ENCODE results near the gene PCGF1. TPM values are rescaled to one million over a fixed set of nuclear protein-coding genes. Genes with fewer than 3 reads are reported as not detected.
A peak's percentile ranks its signal among the peaks of the same experiment; 100 is the strongest.

PCGF1 gene
- total and polyA plus RNA-seq, 10 donors, result 9.6 to 20.4 (median 14.6) TPM

DNA sequence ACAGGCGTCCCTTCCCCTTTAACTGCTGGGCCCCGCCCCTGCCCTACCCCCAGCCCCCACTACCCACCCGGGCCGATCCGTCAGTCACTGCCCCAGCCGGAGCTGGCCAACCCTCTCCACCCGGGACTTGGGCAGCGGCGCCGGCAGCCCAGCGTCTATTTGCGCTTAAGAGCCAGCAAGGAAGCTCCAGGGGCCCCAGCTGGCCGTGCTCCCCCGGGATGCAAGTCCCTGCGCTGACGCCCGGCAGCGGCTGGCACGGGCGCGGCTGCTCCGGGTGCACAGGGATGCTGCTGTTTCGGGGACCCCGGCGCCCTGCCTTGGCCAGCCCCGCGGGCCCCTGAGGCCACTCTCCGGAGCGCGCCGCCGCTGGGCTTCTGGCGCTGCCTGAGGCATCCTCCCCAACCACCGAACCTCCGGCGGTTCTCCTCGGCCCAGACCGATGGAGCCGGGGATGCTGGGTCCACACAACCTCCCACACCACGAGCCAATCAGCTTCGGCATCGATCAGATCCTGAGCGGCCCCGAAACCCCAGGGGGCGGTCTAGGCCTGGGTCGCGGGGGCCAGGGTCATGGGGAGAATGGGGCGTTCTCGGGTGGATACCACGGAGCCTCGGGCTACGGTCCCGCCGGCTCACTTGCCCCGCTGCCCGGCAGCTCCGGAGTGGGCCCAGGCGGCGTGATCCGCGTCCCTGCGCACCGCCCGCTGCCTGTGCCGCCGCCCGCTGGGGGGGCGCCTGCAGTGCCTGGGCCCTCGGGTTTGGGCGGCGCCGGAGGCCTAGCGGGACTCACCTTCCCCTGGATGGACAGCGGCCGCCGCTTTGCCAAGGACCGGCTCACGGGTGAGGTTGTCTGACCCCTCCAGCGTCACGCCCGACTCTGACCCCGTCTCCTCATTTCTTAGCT is 7.1 kb upstream of the PCGF1 start, which contains the start of gene TLX2:
TSS of gene TLX2 (plus strand) at position 83 of the 903 bp plus-strand sequence. CDS start at position 440, 357 bp downstream.
- intact Hi-C loops (cut with DNase I; ENCODE audit: low total_unique reads), result no loop called here
- peak within 1 kb of the TSS in 6 of 8 donors; percentile 16 to 71 (median 52) for H3K4me3 ChIP-seq
- peaks cover 20 to 41% (median 37%) of the 10 kb centered on the region in 6 donors for H3K4me1 ChIP-seq
- H3K9me3 ChIP-seq, result no peaks in the 10 kb centered on the region
- H3K27ac ChIP-seq, result no peak within 1 kb of the TSS
- no peaks in the 10 kb centered on the region for H3K36me3 ChIP-seq
- H3K27me3 ChIP-seq (replicated peaks in 1 of 7), result peaks cover 23 to 98% (median 90%) of the 10 kb centered on the region in 7 donors
- WGBS, 5 donors, result 2 to 6% (median 3%) methylated on average over 26 to 82 of the region's 82 CpGs
- DNase-seq, result peak; percentile 78
- TF ChIP-seq POLR2A (IDR thresholded peaks at IDR 0.05), result no peak
- TF ChIP-seq, protein P1, sequence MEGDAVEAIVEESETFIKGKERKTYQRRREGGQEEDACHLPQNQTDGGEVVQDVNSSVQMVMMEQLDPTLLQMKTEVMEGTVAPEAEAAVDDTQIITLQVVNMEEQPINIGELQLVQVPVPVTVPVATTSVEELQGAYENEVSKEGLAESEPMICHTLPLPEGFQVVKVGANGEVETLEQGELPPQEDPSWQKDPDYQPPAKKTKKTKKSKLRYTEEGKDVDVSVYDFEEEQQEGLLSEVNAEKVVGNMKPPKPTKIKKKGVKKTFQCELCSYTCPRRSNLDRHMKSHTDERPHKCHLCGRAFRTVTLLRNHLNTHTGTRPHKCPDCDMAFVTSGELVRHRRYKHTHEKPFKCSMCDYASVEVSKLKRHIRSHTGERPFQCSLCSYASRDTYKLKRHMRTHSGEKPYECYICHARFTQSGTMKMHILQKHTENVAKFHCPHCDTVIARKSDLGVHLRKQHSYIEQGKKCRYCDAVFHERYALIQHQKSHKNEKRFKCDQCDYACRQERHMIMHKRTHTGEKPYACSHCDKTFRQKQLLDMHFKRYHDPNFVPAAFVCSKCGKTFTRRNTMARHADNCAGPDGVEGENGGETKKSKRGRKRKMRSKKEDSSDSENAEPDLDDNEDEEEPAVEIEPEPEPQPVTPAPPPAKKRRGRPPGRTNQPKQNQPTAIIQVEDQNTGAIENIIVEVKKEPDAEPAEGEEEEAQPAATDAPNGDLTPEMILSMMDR (IDR thresholded peaks at IDR 0.05 in 8 of 11, conservative IDR thresholded peaks at IDR 0.05 in 3 of 11), result no peak
- no peak for TF ChIP-seq POLR2AphosphoS5 (IDR thresholded peaks at IDR 0.05)

DNA sequence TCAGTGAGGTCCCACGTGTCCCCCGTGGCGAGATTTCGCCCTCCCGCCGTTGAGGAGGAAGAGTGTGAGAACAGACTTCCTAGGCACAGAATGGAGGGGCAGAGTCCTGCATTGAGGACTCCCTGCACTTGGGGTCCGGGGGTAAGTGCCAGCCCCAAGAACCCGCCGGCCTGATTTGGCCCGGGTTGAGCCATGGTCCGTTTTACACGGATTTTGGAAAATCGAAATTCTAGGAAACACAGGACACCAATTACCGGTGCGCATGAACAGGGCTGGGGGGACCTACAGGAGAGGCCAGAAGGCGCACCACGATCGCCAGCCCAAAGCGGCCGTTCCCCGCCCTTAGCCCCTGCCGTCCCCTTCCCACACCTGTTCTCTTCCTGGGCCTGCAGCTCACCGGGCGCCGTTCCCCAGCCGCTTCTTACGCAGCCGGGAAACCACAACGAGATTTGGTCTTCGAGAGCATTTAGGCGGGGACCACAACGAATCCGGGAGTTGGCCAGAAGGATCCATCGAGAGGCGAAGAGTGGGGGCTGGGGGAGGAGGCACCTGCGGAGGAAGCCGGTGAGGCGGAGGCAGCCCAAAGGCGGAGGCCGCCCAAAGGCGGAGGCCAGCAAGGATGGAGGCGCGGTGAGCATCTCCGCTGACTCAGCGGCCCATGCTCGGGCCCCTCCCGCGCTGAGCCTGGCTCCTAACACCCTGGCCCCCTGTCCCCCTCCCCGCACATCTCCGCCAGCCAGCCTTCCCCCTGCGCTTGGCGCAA is 6.3 kb upstream of the PCGF1 start:
- TF ChIP-seq POLR2AphosphoS5 (IDR thresholded peaks at IDR 0.05), result peak; percentile 64 to 79 (median 72)
- TF ChIP-seq, protein P1 (IDR thresholded peaks at IDR 0.05 in 8 of 11, conservative IDR thresholded peaks at IDR 0.05 in 3 of 11), result no peak
- intact Hi-C loops (cut with DNase I; ENCODE audit: low total_unique reads), result no loop called here
- Histone ChIP-seq H3K27me3 (replicated peaks in 1 of 7) (peaks cover 23 to 90% (median 81%) of the 10 kb centered on the region in 7 donors), H3K9me3 (no peaks in the 10 kb centered on the region), H3K4me1 (peaks cover 20 to 41% (median 37%) of the 10 kb centered on the region in 6 donors), H3K4me3 (peak overlapping the region in 5 of 8 donors; percentile 14 to 71 (median 52)), H3K36me3 (no peaks in the 10 kb centered on the region), H3K27ac (no peak overlapping the region)
- peak; percentile 63 for DNase-seq
- 5 to 8% (median 6%) methylated on average over 23 to 52 of the region's 52 CpGs for whole genome bisulfite sequencing, 5 donors

DNA sequence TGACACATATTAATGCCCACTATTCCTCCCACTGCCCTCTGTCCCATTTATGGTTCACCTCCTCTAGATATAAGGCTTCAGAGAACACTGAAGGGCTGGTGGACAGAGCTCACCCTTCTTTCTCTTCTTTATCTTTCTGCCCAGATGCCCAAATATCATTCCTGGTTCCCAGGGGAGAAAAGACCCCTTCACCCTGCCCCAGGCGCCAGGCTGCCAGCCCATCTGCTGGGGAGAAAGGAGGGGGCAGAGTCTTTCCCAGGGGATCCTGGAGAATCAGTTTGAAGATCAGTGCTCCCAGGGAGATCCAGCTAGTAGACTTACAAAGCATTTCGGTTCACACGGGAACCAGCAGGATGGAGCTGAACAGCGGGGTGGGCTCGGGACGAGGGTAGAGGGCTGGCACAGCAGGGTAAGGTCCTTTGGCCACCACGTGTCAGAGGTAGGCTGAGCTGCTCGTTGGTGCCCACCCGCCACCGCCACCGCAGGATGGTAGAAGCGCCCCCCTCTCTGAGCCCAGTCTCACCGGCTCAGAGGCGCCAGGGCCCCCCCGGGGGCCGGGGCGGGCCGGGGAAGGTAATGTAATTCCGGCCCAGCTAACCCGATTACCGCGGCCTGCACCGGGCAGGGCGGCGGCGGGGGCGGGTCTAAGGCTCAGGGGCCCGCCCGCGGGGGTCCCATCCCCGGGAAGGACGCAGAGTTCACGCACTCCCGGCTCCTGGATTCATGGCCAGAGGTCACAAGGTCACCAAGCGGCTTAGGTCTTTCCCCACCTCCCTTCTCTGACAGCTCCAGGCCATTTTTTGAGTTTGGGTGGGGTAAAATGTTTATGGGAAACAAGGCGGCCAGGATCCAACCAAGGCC is 5.5 kb upstream of the PCGF1 start:
- Histone ChIP-seq H3K36me3 (no peaks in the 10 kb centered on the region), H3K4me1 (peaks cover 20 to 48% (median 42%) of the 10 kb centered on the region in 6 donors), H3K4me3 (peak overlapping the region in 1 of 8 donors; percentile 71), H3K9me3 (no peaks in the 10 kb centered on the region), H3K27me3 (replicated peaks in 1 of 7) (peaks cover 23 to 82% (median 73%) of the 10 kb centered on the region in 7 donors), H3K27ac (no peak overlapping the region)
- intact Hi-C loops (cut with DNase I; ENCODE audit: low total_unique reads), result no loop called here
- WGBS, 5 donors, result 10 to 27% (median 11%) methylated on average over 18 to 36 of the region's 36 CpGs
- peak; percentile 72 for DNase-seq
- TF ChIP-seq POLR2AphosphoS5 (IDR thresholded peaks at IDR 0.05), result no peak
- no peak for TF ChIP-seq POLR2A (IDR thresholded peaks at IDR 0.05)
- TF ChIP-seq, protein P1 (IDR thresholded peaks at IDR 0.05 in 8 of 11, conservative IDR thresholded peaks at IDR 0.05 in 3 of 11), result no peak

Measured in spleen (tissue), 11 donors.